ENCODE data around the gene UNC5C. TPM values are rescaled to one million over a fixed set of nuclear protein-coding genes. Genes with fewer than 3 reads are reported as not detected.

UNC5C gene
- total and polyA plus RNA-seq, 2 of the 4 experiments (the other 2 are of a cell fraction), result under 0.01 TPM

DNA sequence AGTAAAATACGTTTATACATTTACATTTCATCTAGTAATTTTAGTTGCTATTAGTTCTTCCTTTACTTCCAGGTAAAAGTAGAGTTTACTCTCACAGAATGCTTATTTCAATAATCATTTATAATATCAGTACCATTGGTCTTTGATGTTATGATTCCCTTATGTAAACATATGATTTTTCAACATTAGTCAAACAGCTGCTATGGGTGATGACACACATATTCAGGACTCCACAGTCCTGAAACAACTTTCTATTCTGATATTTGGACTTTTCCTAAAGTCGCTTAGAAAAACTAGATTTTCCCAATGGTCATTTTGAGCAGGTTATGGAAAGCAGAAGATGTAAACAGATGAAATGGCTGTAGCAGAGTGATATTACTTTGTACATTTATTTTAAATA is 369.8 kb downstream of the UNC5C start:
- H3K4me3 ChIP-seq (ENCODE audit: insufficient read depth, low read depth, low read length), result no peak overlapping the region
- H3K4ac ChIP-seq (ENCODE audit: low read depth, low read length), result no peak overlapping the region
- no peak overlapping the region for H2AFZ ChIP-seq (replicated peaks; ENCODE audit: low read length, poor library complexity)
- no peak overlapping the region for H2AK9ac ChIP-seq (replicated peaks; ENCODE audit: low read depth, low read length, poor library complexity)
- intact Hi-C loops (cut with micrococcal nuclease), result no loop called here
- DNase-seq, result no peak
- H2BK120ac ChIP-seq (ENCODE audit: low read depth, low read length), result no peak overlapping the region
- dilution Hi-C loops (cut with HindIII; ENCODE audit: low sequenced_read_pairs, unreplicated experiment), result no loop called here
- H2BK15ac ChIP-seq (ENCODE audit: low read depth, low read length), result no peak overlapping the region
- no peak overlapping the region for H4K5ac ChIP-seq (ENCODE audit: low read depth, low read length)
- no peak overlapping the region for H4K8ac ChIP-seq (ENCODE audit: low read depth in 2 of 2, low read length in 2 of 2)
- H3K18ac ChIP-seq (ENCODE audit: low read depth, low read length), result no peak overlapping the region
- no TSS peak for BruUV-seq (replicated peaks)
- no peak overlapping the region for H3K27ac ChIP-seq (ENCODE audit: insufficient read depth, low read length)
- no peak overlapping the region for H4K91ac ChIP-seq (ENCODE audit: insufficient read depth, low read depth, low read length)
- no peak overlapping the region for H2BK5ac ChIP-seq (ENCODE audit: low read depth, low read length, poor library complexity, severe bottlenecking)
- H3K36me3 ChIP-seq (ENCODE audit: control insufficient read depth, insufficient read depth, low read length), result no peaks in the 10 kb centered on the region
- TF ChIP-seq FOS (IDR thresholded peaks at IDR 0.05; ENCODE audit: low read depth, low read length), result no peak
- TF ChIP-seq, protein P1, sequence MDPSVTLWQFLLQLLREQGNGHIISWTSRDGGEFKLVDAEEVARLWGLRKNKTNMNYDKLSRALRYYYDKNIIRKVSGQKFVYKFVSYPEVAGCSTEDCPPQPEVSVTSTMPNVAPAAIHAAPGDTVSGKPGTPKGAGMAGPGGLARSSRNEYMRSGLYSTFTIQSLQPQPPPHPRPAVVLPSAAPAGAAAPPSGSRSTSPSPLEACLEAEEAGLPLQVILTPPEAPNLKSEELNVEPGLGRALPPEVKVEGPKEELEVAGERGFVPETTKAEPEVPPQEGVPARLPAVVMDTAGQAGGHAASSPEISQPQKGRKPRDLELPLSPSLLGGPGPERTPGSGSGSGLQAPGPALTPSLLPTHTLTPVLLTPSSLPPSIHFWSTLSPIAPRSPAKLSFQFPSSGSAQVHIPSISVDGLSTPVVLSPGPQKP (IDR thresholded peaks at IDR 0.05; ENCODE audit: borderline replicate concordance, low read depth, low read length), result no peak
- no peak for TF ChIP-seq RAD21 (IDR thresholded peaks at IDR 0.05; ENCODE audit: low read length)
- no peak for TF ChIP-seq CHD1 (IDR thresholded peaks at IDR 0.05; ENCODE audit: low read depth, low read length)
- TF ChIP-seq MXI1 (IDR thresholded peaks at IDR 0.05; ENCODE audit: borderline replicate concordance, low read depth, low read length), result no peak
- no peak for TF ChIP-seq BHLHE40 (IDR thresholded peaks at IDR 0.05; ENCODE audit: low read depth, low read length)
- TF ChIP-seq RFX5 (IDR thresholded peaks at IDR 0.05; ENCODE audit: low read depth, low read length), result no peak
- no peak for TF ChIP-seq CEBPB (IDR thresholded peaks at IDR 0.05; ENCODE audit: low read depth, low read length)
- TF ChIP-seq RCOR1 (IDR thresholded peaks at IDR 0.05; ENCODE audit: insufficient replicate concordance, low read length), result no peak
- TF ChIP-seq POLR2A (IDR thresholded peaks at IDR 0.05; ENCODE audit: low read depth, low read length), result no peak
- no peak for TF ChIP-seq NFE2L2 (IDR thresholded peaks at IDR 0.05; ENCODE audit: low read depth, low read length)
- TF ChIP-seq, protein P2, sequence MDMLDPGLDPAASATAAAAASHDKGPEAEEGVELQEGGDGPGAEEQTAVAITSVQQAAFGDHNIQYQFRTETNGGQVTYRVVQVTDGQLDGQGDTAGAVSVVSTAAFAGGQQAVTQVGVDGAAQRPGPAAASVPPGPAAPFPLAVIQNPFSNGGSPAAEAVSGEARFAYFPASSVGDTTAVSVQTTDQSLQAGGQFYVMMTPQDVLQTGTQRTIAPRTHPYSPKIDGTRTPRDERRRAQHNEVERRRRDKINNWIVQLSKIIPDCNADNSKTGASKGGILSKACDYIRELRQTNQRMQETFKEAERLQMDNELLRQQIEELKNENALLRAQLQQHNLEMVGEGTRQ (IDR thresholded peaks at IDR 0.05; ENCODE audit: low read depth, low read length), result no peak
- TF ChIP-seq SMC3 (IDR thresholded peaks at IDR 0.05; ENCODE audit: low read depth, low read length), result no peak
- TF ChIP-seq, protein P3, sequence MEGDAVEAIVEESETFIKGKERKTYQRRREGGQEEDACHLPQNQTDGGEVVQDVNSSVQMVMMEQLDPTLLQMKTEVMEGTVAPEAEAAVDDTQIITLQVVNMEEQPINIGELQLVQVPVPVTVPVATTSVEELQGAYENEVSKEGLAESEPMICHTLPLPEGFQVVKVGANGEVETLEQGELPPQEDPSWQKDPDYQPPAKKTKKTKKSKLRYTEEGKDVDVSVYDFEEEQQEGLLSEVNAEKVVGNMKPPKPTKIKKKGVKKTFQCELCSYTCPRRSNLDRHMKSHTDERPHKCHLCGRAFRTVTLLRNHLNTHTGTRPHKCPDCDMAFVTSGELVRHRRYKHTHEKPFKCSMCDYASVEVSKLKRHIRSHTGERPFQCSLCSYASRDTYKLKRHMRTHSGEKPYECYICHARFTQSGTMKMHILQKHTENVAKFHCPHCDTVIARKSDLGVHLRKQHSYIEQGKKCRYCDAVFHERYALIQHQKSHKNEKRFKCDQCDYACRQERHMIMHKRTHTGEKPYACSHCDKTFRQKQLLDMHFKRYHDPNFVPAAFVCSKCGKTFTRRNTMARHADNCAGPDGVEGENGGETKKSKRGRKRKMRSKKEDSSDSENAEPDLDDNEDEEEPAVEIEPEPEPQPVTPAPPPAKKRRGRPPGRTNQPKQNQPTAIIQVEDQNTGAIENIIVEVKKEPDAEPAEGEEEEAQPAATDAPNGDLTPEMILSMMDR (conservative IDR thresholded peaks at IDR 0.05; ENCODE audit: low read depth, low read length), result no peak
- no peak for TF ChIP-seq MAFK (IDR thresholded peaks at IDR 0.05; ENCODE audit: low read depth, low read length)
- no peak for TF ChIP-seq MAZ (IDR thresholded peaks at IDR 0.05; ENCODE audit: borderline replicate concordance, low read depth, low read length)
- H2AK5ac ChIP-seq (ENCODE audit: low read depth, low read length), result no peak overlapping the region
- no peaks in the 10 kb centered on the region for H3K79me1 ChIP-seq (ENCODE audit: low read depth in 1 of 2, low read length in 2 of 2)
- WGBS, 2 experiments (ENCODE audit: extremely low coverage in 2 of 2, insufficient read length in 1 of 2), result no CpG with 5 or more reads among the region's 2 CpGs
- no peak overlapping the region for H3K14ac ChIP-seq (replicated peaks; ENCODE audit: low read depth, low read length)
- ChIA-PET CTCF (no interaction called here), POLR2A (ENCODE audit: unreplicated experiment) (no interaction called here)
- no peak overlapping the region for H3K9ac ChIP-seq (ENCODE audit: low read depth, low read length)
- H2BK20ac ChIP-seq (ENCODE audit: low read depth, low read length), result no peak overlapping the region
- no peak overlapping the region for H3K23ac ChIP-seq (ENCODE audit: low read depth, low read length)
- H3K9me3 ChIP-seq (ENCODE audit: control insufficient read depth, insufficient read depth, low read length), result no peaks in the 10 kb centered on the region
- H3K27me3 ChIP-seq (ENCODE audit: control insufficient read depth, insufficient read depth, low read length), result no peaks in the 10 kb centered on the region
- no peak overlapping the region for H3K56ac ChIP-seq (ENCODE audit: extremely low read depth, insufficient read depth, low read length)
- in situ Hi-C loops (cut with MboI; ENCODE audit: low sequenced_read_pairs), result no loop called here
- H3K9me1 ChIP-seq (ENCODE audit: insufficient read depth, low read length), result no peaks in the 10 kb centered on the region; the same call in 1 of the 2 replicates
- no peaks in the 10 kb centered on the region for H3K4me1 ChIP-seq (ENCODE audit: control insufficient read depth, insufficient read depth, low read length)
- no peaks in the 10 kb centered on the region for H4K20me1 ChIP-seq (ENCODE audit: insufficient read depth, low read length)
- ATAC-seq (ENCODE audit: low read depth), result no peak
- no peak overlapping the region for H3K4me2 ChIP-seq (ENCODE audit: low read depth, low read length)
